Endometrium (tissue), 2 donors: Measurements from ENCODE around the gene RAD51B.
A peak's percentile ranks its signal among the peaks of the same experiment; 100 is the strongest.

Experiments
- FAIRE-seq: peaks from 2 replicates; lab custom pipeline; 2012; peaks lifted over from hg19 to GRCh38; lab: Jason Lieb, UNC
- donor health status: control.
- donor health status: control.

The RAD51B gene

DNA sequence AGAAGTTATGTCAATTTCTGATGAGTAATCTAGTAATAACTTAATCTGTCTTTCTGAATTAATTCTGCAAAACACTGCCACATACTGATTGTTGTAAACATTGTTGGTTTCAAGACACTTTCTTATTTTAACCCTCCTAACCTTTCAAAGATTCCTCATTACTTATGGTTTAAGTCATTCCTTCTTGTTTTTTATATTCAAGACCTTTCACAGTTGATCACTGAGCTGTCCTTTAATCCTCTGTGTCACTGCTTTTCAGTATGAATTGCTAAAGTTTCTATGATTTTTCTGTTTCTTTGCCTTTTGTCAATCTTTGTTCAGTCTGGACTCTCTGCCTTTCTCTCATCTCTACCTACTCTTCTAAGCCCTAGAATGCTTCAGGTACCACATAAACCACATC lies 164.7 kb downstream of the RAD51B start:
- no peak for FAIRE-seq

DNA sequence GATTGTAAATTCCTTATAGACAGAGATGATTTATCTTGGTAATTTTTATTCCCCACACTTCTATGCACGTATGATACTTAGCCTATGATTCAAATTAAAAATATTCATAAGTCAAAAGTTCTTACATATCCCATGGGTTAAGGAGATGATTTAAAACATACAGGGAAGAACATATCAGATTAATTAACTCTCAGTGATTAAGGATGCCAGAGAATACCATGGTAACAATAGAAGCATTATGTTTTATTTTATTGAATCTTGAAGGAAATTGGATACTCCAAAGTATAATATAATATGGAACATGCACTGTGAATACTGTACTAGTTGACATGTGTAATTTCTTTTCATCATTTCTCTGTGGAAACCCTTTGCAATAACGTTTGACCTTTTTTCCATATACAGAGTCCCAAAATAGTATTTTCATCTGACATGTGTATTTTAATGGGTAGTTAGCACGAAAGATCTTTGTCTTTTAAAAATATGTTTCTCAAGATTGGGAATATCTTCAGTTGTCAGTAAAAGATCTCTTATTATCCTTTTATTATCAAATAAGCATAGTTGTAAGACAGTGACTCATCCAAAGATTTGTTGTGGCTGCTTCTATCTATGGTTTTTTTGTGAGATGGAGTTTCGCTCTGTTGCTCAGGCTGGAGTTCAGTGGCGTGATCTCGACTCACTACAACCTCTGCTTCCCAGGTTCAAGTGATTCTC lies 166.7 kb downstream of the RAD51B start:
- FAIRE-seq, result no peak

DNA sequence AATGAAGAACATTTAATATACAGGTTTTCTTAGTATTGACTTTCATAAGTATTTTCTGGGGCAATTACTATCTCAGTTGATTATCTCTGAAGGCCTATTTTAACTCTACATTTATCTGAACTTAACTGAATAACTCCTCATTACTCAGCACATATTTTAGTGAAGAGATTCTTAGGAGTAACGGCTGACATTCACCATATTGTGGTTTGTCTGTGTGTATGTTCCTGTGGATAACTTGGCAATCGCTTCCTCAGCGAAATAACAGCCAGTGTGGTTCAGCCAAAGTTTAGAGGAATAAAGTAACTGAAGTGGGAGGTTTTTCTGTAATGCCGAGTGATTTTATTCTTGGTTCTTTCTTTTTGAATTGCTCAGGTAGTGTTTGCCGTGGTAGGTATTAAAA lies 168.0 kb downstream of the RAD51B start:
- FAIRE-seq, result peak; percentile 83

DNA sequence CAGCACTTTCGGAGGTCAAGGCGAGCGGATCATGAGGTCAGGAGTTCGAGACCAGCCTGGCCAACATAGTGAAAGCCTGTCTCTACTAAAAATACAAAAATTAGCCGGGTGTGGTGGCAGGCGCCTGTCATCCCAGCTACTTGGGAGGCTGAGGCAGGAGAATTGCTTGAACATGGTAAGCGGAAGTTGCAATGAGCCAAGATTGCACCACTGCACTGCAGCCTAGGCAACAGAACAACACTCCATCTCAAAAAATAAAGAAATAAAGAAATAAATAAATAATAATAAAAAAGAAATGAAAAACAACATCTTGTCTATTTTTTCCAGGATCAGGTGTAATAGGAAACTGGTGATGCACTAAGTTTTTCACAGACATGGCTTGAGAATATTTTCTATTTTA lies 168.6 kb downstream of the RAD51B start:
- peak; percentile 4 for FAIRE-seq

DNA sequence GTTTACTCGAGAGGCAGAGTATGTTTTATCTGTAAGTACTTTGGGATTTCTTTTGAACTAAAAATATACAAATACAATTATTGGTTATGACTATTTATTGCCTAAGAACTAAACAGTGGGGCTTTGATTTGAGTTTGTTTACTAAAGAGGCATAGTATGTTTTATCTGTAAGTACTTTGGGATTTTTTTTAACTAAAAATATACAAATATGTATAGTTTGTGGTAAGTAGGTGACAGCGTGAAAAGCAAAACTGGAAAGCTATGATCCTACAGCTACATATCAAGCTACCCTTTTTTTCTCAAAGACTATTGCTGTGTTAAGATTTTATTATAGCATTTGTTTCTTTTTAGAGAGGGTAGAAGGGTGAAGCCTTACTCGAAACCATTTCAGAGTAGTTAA lies 171.0 kb downstream of the RAD51B start:
- FAIRE-seq, result peak; percentile 26

DNA sequence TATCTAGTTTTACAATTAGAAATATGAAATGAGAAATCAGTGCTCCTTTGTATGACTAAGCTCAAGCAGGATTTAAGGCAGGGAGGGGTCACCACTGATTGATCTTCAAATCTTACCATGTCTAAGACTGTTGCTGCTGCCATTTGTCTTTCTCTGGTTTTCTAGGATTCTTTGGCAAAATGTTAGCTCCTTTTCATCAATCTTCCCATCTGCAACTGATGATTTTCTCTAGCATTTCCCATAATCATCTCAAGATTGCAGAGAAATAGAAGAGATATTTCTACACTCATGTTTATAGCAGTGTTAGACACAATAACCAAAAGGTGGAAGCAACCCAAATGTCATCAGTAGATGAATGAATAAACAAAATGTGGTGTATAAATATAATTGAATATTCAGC lies 175.0 kb downstream of the RAD51B start:
- FAIRE-seq, result no peak

DNA sequence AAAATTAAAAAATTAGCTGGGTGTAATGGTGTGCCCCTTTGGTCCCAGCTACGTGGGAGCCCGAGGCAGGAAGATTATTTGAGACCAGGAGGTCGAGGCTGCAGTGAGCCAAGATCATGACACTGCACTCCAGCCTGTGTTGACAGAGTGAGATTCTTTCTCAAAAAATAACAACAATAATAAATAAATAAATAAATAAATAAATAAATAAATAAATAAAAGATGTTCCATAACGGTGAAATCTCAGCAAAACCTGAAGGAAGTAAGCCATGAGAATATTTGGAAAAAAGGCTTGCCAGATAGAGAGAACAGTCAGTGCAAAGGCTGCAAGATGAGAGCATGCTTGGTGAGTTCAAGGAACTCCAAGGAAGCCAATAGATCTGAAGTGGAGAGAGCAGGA lies 176.7 kb downstream of the RAD51B start:
- no peak for FAIRE-seq

DNA sequence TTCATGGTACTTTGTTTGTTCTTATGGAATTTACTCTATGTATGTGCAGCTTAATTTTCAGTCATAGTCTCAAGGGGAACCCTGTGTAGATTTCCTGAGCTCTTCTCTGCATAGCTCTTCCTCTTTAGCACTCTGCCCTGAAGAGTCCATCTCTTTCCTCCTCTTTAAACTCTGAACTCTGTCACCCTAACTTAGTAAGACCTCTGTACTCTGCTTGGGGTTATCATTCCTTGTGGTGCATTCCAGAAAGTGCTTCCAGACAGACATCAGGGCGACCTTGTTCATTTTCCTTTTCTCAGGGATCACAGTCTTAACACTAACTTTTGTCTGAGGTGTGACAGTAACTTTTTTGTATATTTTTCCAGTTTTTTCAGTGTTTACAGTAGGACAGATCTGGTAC lies 179.3 kb downstream of the RAD51B start:
- no peak for FAIRE-seq

DNA sequence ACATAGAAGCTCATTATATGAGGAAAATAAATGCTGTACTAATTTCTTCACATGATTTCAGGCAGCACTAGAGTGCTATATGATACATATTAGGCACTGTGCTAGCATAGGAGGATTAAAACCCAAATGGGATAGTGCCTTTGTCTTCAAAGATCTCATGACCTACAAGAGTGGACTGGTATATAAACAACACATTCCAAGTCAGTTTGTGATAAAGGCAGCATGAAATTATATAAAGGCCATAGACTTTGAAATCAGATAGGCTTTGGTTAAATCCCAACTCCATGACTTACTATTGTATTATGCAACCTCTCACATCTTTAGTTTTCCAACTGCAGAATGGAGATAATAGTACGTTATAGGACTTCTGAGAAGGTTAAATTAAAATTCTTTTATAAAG lies 179.7 kb downstream of the RAD51B start:
- FAIRE-seq, result no peak

DNA sequence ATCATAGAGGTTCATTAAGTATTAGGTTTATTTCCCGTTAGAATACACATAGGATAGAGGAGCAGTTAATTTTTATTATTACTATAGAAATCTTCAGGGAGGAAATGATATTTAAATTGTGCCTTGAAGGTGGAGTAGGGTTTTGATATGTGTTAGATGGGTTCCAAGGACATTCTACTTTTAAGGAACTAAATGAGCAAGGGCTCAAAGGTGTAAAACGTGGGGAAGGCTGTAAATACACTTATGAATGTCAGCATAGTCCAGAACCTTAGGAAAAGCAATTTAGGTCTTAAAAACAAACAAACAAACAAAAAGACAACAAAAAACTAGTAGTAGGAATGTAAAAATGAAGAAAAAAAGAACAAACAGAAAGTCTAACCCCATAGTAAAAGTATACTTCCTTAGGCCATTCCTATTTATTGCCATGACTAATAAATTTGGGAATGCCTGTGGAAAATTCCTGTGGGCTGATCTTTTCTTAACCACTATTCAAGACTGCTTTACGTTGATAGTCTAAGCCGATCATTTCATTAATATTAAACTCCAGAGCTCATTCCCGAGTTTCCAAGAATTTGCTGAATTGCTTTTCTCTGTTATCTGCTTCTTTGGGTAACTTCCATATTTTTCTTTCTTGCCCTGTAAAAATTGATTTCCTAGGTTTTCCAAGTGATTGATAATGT lies 180.3 kb downstream of the RAD51B start:
- no peak for FAIRE-seq

DNA sequence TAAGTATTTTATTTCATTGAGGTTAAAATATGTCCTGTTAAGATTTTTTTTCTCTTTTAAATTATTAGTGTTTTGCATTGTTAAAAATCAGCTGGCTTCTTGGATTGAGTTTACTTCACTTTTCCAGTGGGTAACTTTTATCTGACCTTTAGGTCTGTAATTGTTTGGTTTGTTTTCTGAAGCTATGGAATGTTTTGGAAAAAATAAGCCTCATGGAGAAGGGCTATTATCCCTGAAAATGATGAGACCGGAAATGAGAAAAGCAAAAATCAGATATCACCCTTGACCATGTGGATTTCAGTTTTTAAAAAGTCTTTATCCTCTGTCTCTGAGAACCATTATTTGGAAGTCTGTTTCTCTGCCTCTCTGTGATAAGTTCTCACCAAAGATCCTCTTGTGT lies 180.9 kb downstream of the RAD51B start:
- peak; percentile 90 for FAIRE-seq

DNA sequence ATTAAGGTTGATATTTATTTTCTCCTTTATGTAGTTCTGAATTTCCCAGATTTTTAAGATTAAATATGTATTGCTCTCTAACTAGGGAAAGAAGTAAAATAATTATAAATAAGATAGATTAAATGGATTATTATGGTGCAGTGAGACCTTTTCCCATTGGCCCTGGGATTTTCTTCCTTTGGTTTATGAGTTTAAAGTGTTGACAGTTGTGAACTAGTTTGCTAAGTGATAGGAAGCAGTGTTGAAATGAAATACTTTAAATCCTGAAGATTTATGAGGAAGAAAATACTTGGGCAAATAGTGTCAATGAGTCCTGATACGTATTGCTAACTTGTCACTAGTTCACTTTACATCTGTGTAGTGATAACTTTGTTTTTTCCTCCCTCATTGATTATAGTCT lies 188.9 kb downstream of the RAD51B start:
- FAIRE-seq, result no peak

DNA sequence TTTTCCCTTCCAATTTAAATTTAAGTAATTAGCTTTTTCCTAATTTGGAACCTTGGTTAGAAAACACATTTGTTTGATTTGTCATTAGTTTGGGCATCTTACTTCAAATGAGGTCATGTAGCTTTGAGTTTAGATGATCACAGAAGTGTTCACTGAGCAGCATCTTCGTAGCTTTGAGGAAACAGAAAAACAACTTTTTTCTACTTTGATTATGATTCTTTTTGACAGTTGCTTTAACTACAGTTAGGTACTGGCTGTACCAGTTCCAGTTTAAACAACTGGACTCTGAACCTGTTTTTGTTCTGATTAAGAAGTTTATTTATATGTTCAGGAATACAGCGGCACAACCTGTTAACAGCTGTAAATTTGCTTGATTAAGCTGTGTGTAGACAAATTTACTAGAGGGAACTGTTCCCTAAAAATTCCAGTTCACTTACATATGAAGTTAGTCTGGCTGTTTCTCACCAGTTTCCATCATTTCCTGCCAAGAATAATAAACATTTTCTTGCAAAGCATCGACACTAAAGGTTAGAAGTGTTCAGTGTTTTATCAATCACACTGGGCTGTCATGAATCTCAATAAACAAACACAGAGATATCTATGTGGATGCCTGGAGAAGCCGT lies 191.9 kb downstream of the RAD51B start:
- peak; percentile 50 for FAIRE-seq

DNA sequence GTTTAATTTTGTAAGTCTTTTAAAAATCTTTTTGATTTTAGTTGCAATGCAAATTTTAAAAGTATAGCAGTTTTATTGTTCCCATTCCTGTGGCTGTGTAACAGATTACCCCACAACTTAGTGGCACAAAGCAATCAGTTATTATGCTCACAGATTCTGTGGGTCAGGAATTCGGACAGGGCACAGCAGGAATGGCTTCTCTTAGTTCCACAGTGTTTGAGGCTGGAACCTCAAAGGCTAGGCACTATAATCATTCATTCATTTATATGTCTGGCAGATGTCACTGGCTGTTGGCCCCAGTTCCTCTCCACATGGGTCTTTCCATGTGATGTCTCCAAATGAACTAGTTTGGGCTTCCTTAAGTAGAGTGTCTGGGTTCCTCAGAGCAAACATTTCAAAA lies 193.3 kb downstream of the RAD51B start:
- FAIRE-seq, result no peak

DNA sequence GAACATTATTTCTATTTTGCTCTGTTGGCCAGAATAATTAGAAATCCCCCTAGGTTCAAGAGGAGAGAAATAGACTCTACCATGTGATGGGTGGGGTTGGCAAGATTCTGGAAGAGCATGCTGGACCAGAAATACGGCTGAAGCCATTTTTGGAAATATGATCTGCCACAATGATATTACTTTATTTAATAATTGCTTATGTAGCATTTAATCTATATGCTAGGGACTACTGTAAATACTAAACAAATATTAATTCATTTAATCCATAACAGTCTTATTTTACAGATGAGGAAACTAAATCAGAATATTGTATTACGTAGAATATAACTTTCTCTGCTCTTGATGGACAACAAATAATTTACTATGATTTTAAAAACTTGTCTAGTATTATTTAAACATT lies 193.7 kb downstream of the RAD51B start:
- FAIRE-seq, result no peak

DNA sequence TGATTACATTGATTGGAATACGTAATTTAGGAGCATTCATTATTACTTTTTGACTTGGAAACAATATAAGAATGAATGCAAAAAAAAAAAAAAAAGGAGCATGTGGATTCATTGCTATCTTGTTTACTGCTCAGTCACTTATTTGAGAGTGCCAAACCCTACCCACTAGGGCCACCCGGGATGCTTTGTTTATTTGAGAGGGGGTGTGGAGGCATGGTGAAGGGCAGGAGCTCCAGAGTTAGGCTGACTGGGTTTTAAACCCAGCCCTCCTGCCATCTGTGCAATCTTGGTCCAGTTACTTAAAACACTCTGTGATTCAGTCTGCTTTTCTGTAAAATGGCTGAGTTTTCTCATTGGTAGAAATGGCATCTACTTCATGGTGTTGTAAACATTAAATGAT lies 195.2 kb downstream of the RAD51B start:
- FAIRE-seq, result no peak

DNA sequence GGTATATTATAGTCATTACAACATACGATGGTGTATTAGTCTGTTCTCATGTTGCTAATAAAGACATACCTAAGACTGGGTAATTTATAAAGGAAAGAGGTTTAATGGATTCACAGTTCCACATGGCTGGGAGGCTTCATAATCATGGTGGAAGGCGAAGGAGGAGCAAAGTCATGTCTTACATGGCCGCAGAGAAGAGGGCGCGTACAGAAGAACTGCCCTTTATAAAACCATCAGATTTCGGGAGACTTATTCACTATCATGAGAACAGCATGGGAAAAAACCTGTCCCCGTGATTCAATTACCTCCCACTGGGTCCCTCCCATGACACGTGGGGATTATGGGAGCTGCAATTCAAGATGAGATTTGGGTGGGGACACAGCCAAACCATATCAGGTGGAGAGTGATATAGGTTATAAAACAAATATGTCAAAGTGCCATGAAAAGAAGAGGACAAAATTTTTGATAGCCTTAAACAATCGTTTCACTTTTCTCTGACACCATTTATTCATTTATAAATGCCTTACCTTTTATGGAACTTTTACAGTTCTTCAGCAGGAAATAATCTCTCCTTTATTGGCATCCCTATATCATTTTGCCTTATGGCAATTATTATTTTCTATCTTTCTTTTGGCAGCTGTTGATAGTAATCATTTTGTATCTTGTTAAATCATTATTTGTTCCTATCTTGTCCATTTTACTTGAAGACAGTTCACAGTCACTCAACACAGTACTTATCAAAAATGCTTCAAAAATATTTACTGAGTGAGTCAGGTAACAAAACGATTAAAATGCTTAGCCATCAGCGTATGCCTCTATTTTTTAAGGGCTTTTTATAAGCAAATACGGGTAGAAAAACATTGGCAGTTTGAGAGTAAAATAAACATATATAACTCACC lies 196.0 kb downstream of the RAD51B start:
- no peak for FAIRE-seq

DNA sequence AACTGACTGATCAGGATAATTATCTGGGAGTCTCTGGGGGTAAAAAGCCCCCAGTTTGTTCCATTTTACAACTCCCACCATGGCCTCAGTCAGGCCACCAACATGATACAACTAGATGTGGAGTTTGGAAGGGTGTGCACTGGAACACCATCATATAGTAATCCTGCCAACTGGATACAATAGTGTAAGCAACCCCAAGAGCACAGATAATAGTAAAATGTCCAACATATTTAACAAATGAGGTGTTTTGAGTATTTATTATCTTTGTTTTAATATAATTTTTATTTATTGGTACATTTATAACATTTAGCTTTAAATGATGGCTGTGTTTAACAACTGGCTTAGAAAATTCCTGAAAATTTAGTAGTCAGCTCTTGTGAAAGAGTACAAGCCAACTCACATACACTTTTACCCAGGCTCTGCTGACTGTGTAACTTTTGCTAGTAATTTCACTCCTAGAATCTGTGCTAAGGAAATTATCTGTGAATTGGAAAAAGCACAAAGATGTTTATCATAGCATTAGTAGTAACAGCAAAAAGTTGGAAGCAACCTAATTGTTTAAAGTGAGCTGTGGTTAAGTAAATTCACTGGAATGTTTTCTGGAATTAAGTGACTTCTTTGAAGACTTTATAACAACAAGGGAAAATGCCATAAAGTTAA lies 196.8 kb downstream of the RAD51B start:
- peak; percentile 95 for FAIRE-seq

DNA sequence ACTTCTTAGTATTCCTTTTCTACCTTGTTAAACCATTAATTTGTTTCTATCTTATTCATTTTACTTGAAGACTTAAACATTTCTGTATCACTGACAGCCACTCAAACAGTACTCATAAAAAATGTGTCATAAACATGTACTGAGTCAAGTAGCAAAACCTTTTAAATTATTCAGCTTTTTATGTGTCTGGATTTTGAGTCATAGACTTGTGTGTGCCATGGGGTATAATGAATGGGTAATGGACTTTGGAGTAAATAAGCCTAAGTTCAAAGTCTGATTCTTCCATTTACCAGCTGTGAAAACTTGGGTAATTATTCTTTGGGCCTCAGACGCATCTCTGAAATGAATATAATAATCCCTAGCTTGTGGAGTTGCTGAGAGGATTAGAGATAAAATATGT lies 199.0 kb downstream of the RAD51B start:
- no peak for FAIRE-seq

DNA sequence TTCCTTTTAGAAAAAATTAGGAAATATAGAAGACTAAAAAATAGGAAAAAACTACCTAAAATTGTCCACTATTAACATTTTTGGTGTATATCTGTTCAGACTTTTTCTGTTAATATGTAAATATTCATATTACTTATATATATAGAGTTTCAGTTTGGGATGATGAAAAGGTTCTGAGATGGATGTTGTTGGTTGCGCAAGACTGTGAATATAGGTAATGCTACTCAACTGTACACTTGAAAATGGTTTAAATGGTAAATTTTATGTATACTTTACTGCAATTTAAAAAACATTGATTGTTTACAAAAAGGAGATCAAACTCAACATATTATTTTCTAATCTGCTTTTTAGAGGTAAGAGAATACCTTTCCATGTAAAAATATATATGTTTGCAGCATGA lies 200.9 kb downstream of the RAD51B start:
- no peak for FAIRE-seq

DNA sequence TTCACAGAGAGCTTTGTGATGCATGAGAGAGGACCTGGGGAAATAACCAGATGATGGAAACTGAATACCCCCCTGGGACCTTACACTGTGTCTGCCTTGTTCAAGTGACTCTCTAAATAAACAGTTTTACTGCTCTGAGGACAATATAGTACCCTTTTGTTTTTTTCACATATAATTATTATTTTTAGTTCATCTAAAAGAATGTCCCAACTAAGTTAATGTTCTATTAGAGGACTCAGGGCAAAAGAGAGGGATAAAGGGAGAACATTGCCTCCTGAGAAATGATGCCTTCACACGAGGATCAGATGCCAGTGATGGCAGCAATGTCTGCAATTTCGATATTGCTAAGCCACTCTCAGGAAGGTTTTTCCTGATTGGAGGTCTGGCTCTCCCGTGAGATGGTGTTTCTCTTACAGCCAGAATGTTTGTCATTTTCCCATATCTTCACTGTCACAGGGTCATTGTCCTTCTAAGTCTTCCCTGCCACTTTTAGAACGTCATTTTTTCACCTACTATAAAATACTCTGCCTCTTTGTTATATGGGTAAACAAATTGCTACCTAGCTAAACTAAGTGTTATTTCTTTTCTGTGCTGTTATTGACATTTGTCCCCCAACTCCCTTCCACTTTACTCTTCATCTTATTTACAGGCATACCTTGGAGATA lies 201.6 kb downstream of the RAD51B start:
- no peak for FAIRE-seq

DNA sequence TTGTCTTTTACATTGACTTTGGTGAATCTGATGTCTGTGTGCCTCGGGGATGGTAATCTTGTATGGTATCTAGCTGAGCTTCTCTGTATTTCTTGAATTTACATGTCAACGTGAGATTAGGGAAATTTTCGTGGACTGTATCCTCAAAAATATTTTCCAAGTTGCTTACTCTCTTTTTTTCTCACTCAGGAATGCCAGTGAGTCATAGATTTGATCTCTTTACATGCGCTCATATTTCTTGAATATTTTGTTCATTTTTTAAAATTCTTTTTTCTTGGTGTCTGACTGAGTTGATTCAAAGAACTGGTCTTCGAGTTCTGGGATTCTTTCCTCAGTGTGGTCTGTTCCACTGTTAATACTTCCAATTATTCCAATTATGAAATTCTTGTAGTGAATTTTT lies 207.7 kb downstream of the RAD51B start:
- no peak for FAIRE-seq
